OCI-LY1 (cell line): ENCODE results near the gene DYDC1.

Experiments used
- H2AFZ ChIP-seq: fragments of 200-600 bp; sonication (generic), shearing (Covaris generic); 2 replicates; pipeline ENCODE4 v1.6.0; 2014; ENCODE audit warnings: antibody characterized with exemption, mild to moderate bottlenecking, low read length
- H3F3A ChIP-seq: fragments of 200-600 bp; sonication (generic), shearing (Covaris generic); 2 replicates; pipeline ENCODE4 v1.6.0; 2014; ENCODE audit warnings: mild to moderate bottlenecking, antibody characterized with exemption, low read length, moderate library complexity; ENCODE audit not compliant: insufficient read depth
- H3K27ac ChIP-seq: fragments of 200-600 bp; sonication (generic); 2 replicates; pipeline ENCODE4 v1.5.1; 2014; ENCODE audit warnings: low read length, mixed run types, mild to moderate bottlenecking, low read depth; ENCODE audit not compliant: poor library complexity, severe bottlenecking
- H3K27me3 ChIP-seq: fragments of 200-600 bp; sonication (generic); 2 replicates; pipeline ENCODE4 v1.6.0; 2014; ENCODE audit warnings: antibody characterized with exemption, mild to moderate bottlenecking, low read length, moderate library complexity; ENCODE audit not compliant: insufficient read depth
- H3K36me3 ChIP-seq: fragments of 200-600 bp; sonication (generic); 2 replicates; pipeline ENCODE4 v1.6.1; 2014; ENCODE audit warnings: mild to moderate bottlenecking, antibody characterized with exemption, low read length, moderate library complexity, mixed read lengths; ENCODE audit not compliant: insufficient read depth
- H3K4me1 ChIP-seq: fragments of 200-600 bp; sonication (generic); 2 replicates; pipeline ENCODE4 v1.5.1; 2014; ENCODE audit warnings: mild to moderate bottlenecking, low read length, moderate library complexity; ENCODE audit not compliant: insufficient read depth, severe bottlenecking
- H3K4me2 ChIP-seq: fragments of 200-600 bp; sonication (generic), shearing (Covaris generic); 2 replicates; pipeline ENCODE4 v1.6.1; 2014; ENCODE audit warnings: low read length
- H3K4me3 ChIP-seq: fragments of 200-600 bp; sonication (generic); 2 replicates; pipeline ENCODE4 v1.5.1; 2014; ENCODE audit warnings: low read length, low read depth, mild to moderate bottlenecking, mixed read lengths; ENCODE audit not compliant: poor library complexity, severe bottlenecking
- H3K79me2 ChIP-seq: fragments of 200-600 bp; shearing (Covaris generic); 2 replicates; pipeline ENCODE4 v1.6.1; 2016; ENCODE audit warnings: mixed run types, low read length, mixed read lengths; ENCODE audit not compliant: insufficient read depth
- H3K9ac ChIP-seq: fragments of 200-600 bp; sonication (generic), shearing (Covaris generic); 2 replicates; pipeline ENCODE4 v1.6.1; 2014; ENCODE audit warnings: mild to moderate bottlenecking, low read length, mixed read lengths
- H3K9me2 ChIP-seq: fragments of 200-600 bp; sonication (generic), shearing (Covaris generic); 2 replicates; pipeline ENCODE4 v1.6.1; 2014; ENCODE audit warnings: low read depth, mild to moderate bottlenecking, low read length, mixed read lengths
- H3K9me3 ChIP-seq: fragments of 200-600 bp; shearing (Covaris generic); 2 replicates; pipeline ENCODE4 v1.6.1; 2014; ENCODE audit warnings: low read length, mixed read lengths
- H4K20me1 ChIP-seq: fragments of 200-600 bp; sonication (generic), shearing (Covaris generic); 2 replicates; pipeline ENCODE4 v1.6.0; 2016; ENCODE audit warnings: mild to moderate bottlenecking, low read length; ENCODE audit not compliant: insufficient read depth
- CTCF ChIP-seq: fragments of 200-600 bp; sonication (generic), shearing (Covaris generic); IDR thresholded peaks from 2 replicates; pipeline ENCODE4 v1.5.1; 2017; ENCODE audit warnings: mild to moderate bottlenecking, antibody characterized with exemption, low read length, moderate library complexity, mixed read lengths
- EZH2 ChIP-seq: fragments of 200-600 bp; sonication (generic), shearing (Covaris generic); IDR thresholded peaks from 2 replicates; pipeline ENCODE4 v1.8.0; 2017; ENCODE audit warnings: borderline replicate concordance, mixed run types, mild to moderate bottlenecking, antibody characterized with exemption, low read length, moderate library complexity, mixed read lengths

DYDC1 gene

DNA sequence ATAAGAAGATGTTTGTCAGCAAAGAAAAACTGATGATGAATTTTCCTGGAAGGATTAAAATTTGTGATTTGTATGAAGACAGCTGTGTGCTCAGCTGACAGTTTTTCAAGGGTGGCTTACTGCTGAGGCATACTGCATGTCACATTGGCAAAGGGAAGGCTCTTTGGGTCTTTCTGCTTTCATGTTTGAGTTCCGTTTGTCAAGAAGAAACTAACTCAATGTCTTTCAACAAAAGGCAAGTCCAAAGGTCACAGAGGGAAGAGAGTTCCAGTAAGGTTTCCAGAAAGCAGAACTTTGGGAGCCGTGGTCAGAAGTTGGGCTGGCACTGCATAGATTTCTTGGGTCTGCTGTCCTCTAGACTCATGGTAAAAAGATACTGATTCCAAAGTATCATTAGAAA lies 16.9 kb upstream of the DYDC1 start:
- Histone ChIP-seq H3K9ac (no peak overlapping the region), H3K36me3 (no peaks in the 10 kb centered on the region), H3K4me1 (no peaks in the 10 kb centered on the region), H3K4me3 (no peak overlapping the region), H3K9me2 (no peaks in the 10 kb centered on the region), H2AFZ (no peak overlapping the region), H3K27me3 (no peaks in the 10 kb centered on the region; the same call in 1 of the 2 replicates), H3K27ac (no peak overlapping the region), H3K4me2 (no peak overlapping the region), H3F3A (no peaks in the 10 kb centered on the region), H4K20me1 (no peaks in the 10 kb centered on the region), H3K9me3 (no peaks in the 10 kb centered on the region), H3K79me2 (no peaks in the 10 kb centered on the region)
- TF ChIP-seq CTCF, result no peak
- no peak for TF ChIP-seq EZH2

DNA sequence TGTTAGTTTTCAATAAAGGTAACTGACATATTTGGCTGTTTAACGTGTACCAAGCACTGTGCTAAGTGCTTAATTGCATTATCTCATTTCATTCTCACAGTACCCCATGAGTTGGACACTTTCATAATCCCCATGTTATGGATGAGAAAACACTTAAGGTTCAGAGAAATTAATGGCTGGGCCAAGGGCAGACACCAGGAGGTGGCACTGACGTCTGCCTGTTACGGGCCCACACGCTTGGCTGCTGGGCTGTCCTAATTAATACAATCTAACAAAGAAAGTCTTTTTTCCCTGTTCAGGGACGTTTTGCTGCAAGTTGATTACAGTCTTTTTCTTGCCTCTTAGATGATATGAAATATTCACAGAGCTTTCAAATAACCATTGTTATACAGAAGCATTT lies 16.1 kb upstream of the DYDC1 start:
- TF ChIP-seq EZH2, result no peak
- TF ChIP-seq CTCF, result no peak
- H3K9me2 ChIP-seq, result no peaks in the 10 kb centered on the region
- H3K9ac ChIP-seq, result no peak overlapping the region

DNA sequence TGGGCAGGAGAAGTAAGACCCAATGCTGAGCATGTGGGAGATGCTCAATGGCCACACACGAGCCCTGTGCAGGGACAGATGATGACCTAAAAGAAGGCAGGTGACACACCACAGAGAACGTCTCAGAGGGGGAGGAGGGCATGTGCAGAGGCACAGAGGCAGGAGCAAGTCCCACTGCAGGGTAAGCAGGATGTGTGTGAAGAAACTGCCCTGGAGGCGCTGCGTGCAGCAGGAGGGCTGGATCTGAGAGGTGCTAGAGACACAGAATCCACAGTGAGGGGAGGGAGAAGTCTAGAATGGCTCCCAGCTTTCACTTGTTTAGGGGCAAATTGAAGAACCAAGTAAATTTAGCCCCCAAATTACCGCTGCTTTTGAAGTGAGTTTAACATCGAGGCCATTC lies 14.9 kb upstream of the DYDC1 start:
- H3K36me3 ChIP-seq, result no peaks in the 10 kb centered on the region
- no peaks in the 10 kb centered on the region for H4K20me1 ChIP-seq
- H3K27me3 ChIP-seq, result no peaks in the 10 kb centered on the region; the same call in 1 of the 2 replicates
- no peaks in the 10 kb centered on the region for H3K9me3 ChIP-seq
- no peaks in the 10 kb centered on the region for H3K4me1 ChIP-seq
- H3K9me2 ChIP-seq, result no peaks in the 10 kb centered on the region
- H3F3A ChIP-seq, result no peaks in the 10 kb centered on the region
- H3K4me3 ChIP-seq, result no peak overlapping the region
- H2AFZ ChIP-seq, result no peak overlapping the region
- no peak overlapping the region for H3K27ac ChIP-seq
- H3K9ac ChIP-seq, result no peak overlapping the region
- no peaks in the 10 kb centered on the region for H3K79me2 ChIP-seq
- no peak for TF ChIP-seq CTCF
- no peak for TF ChIP-seq EZH2
- no peak overlapping the region for H3K4me2 ChIP-seq

More for the DNA sequence above, 16.1 kb upstream of the DYDC1 start:
- Histone ChIP-seq H3K4me1 (no peaks in the 10 kb centered on the region), H3K9me3 (no peaks in the 10 kb centered on the region), H3K27ac (no peak overlapping the region), H3K36me3 (no peaks in the 10 kb centered on the region), H2AFZ (no peak overlapping the region), H3K4me3 (no peak overlapping the region), H3F3A (no peaks in the 10 kb centered on the region), H3K4me2 (no peak overlapping the region), H4K20me1 (no peaks in the 10 kb centered on the region), H3K27me3 (no peaks in the 10 kb centered on the region; the same call in 1 of the 2 replicates), H3K79me2 (no peaks in the 10 kb centered on the region)
